Stimulated activated CD8-positive, alpha-beta memory T cell treated with anti-CD3 and anti-CD28 coated beads, Interleukin-15, amount 100 ng/mL, for 4 hours (primary cell): ENCODE results near the gene CCDC188.

Source experiments
- DNase-seq, 2 donors: peaks; one replicate each; pipeline ENCODE4 v3.0.0-alpha.2; 2020; ENCODE audit warnings: low read depth in 2 of 2

The CCDC188 gene

DNA sequence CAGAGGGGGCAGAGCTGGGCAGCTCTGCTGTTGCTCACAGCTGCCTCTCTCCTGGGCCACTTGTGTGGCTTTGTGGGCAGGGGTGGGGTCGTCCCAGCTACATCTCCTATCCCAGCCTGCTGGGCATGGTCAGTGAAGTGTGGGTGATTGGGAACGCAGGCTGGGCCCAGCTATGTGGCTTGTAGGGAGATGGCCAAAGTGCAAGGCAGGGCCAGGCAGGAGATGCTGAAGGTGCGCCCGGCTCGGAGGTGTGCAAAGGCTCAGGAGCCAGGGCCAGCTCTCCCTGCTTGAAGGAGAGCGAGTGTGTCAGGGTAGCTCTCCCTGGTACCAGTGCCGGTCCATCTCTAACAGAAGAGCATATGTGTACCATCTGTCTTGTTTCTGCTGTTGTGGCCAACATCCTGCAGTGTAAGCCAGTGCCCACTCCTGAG lies 43.4 kb downstream of the CCDC188 start:
- no peak for DNase-seq

DNA sequence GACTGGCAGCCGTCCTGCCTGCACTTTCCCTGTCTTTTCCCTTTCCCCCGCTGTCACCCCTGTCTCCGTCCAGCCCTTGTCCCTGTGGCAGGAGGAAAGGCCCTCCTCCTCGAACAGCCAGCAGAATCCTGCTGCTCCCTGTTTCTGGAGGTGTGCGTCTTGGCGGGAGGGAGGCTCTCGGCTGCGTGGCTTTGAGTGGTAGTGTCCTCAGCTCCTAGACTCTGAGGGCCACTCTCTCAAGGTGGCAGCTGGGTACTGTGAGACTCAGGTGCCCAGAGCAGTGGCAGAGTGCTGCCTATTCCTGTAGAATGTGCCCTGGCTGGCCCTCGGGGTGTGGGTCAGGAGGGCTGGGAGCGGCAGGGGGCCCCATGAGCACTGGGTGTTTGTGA lies 44.0 kb downstream of the CCDC188 start:
- no peak for DNase-seq

DNA sequence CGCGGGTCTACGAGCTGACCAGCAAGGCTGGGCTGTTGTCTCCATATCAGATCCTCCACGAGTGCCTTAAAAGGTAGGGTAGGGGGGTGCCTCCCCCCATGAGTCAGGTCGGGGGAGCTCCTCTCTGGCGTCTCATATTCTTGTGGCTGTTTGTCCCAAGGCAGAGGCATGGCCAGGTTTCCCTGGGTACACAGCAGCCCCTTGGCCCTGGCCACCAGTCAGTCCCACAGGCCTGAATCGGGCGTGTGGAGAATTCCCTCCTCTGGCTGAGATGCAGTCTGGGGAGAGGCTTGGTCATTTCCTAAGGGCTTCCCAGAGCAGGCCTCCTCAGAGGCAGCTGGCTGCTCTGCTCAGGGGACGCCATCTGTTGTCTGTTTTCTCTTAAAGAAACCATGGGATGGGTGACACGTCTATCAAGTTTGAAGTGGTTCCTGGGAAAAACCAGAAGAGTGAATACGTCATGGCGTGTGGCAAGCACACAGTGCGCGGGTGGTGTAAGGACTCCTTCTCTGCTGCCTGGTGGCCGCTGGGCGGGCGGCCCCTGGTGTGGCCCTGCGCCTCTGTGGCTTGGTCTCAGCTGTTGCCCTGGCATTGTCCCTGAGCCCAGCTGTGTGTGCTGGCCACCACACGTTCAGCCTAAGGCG lies 44.5 kb downstream of the CCDC188 start:
- no peak for DNase-seq

DNA sequence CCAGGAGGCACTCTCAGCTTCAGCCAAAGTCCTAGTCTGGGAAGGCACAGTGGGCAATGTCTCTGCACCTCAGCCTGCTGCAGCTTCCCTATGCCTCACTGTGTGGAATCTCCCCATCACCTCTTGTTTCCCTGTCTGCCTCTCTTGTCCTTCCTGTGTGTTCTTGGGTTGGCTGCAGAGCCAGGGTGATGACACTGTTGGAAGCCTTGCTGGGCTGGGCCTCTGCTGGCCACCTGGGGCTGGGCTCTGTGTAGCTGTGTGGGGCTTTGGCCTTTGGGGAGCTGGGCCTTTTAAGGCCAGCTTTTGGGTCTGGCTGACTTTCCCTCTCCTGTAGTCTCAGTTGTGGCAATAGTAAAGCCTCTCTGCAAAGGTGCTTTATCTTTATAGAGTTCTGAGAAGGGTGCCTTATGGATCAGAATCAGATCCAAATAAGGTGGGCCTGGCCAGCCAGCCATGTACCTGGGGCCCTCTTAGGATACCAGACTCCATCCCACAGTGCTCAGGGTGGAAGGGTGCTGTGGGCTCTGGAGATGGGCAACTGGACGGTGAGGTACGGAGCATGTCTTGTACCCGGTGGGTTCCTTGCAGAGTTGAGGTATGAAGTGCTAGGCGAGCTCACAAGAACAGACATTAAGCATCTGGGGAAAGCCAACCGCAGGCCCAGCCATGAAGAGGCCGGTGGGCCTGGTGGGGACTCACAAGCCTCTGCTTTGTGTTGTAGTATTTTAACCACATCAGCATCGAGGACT lies 45.2 kb downstream of the CCDC188 start:
- no peak for DNase-seq

DNA sequence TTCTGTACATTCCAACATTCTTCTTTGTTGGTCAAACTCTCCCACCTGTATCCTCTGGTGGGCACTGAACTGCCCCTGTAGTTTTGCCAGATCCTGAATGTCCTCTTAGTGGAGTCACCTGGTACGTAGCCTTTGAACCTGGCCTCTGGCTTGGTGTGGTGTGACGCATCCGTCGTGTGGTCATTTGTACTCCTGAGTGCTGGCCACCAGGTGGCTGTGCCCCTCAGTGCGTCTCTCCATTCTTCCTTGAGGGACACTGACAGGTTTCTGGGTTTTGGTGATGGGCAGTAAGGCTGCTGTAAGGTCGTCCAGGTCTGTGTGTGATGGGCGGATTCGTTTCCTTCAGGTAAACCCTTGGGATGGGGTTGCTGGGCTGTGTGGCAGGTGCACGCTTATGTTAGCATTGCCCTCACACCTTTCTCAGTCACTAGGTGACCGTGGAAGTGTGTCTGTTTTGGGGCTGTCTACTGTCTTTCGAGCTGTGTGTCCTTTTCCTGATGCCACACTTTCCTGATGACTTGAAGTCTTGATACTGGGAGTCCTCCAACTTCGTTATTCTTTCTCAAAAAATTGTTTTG lies 48.6 kb downstream of the CCDC188 start:
- DNase-seq = no peak

DNA sequence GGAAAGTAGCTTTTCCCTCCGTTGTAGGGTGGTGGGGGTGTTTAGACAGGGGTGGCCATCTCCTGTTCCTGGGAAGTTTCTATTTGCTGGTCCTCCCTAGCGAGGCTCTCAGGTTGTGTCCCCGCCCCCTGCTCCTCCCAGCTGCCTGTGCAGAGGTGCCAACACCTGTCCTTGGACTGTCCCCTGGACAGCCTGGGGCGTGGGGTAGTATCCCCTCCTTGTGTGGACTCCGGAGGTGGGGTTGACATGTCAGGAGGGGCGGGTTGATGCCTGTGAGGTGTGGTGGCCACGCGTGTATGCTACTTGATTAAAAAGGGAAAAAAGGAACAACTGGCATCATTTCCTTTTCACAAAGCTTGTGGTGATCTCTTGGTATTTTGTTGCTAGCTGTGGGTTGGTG lies 49.2 kb downstream of the CCDC188 start:
- DNase-seq = no peak

DNA sequence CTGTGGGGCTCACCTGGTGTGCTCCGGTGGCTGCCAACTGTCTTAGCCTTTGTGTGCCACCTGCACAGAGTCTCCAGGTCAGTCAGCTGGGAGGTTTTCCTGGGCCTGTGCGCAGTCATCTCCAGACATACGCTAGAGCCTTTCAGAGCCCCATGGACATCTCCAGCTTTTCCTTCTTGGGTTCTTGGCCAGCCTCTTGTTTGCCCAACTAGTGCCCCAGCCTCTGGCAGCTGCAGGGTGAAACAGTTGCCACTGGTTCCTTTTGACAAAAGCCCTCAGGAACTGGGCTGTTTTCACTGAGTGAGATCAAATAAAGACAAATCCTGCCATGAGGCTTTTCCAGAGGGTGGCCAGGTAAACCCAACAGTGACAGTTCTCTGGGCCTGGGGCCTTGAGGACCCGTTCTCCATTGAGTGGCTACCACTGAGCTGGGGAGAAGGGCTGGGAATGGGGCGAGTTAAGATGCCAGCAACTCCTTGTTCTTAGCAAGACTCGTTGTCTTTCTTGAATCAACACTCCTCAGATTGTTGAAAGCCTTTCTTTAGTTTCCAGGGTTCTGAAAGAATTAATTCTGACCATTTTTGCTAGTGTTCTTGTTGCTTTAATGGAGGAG lies 51.6 kb downstream of the CCDC188 start:
- DNase-seq = no peak
